WI38 (cell line): ENCODE measurements around the gene FGD4.

ENCODE experiments used
- H3K4me3 ChIP-seq: 2 replicates; pipeline ENCODE4 v1.5.1; 2011; ENCODE audit warnings: low read depth, mild to moderate bottlenecking, control low read depth, low read length
- CTCF ChIP-seq: IDR thresholded peaks from 2 replicates; pipeline ENCODE4 v1.5.1; 2012; ENCODE audit warnings: low read depth, mild to moderate bottlenecking, control low read depth, low read length

Gene FGD4

GRCh38 chr12:32596030-32596429, 196.7 kb downstream of the FGD4 start:
- TF ChIP-seq CTCF: no peak
- H3K4me3 ChIP-seq: no peak overlapping the region

GRCh38 chr12:32598688-32599087, 199.3 kb downstream of the FGD4 start:
- no peak for TF ChIP-seq CTCF
- H3K4me3 ChIP-seq: no peak overlapping the region

- no peak overlapping the region for H3K4me3 ChIP-seq
- TF ChIP-seq CTCF: no peak
Measured at GRCh38 chr12:32600681-32601080, 201.3 kb downstream of the FGD4 start.

- no peak for TF ChIP-seq CTCF
Measured at GRCh38 chr12:32603071-32603470, 203.7 kb downstream of the FGD4 start.

GRCh38 chr12:32603858-32604257, 204.5 kb downstream of the FGD4 start:
- no peak for TF ChIP-seq CTCF
- H3K4me3 ChIP-seq: no peak overlapping the region

More at GRCh38 chr12:32603071-32603470, 203.7 kb downstream of the FGD4 start:
- H3K4me3 ChIP-seq: no peak overlapping the region

- no peak overlapping the region for H3K4me3 ChIP-seq
- TF ChIP-seq CTCF: no peak
Measured at GRCh38 chr12:32604565-32604964, 205.2 kb downstream of the FGD4 start.

- no peak for TF ChIP-seq CTCF
- no peak overlapping the region for H3K4me3 ChIP-seq
Measured at GRCh38 chr12:32605326-32606095, 206.2 kb downstream of the FGD4 start.
